Mesenchymal stem cell (in vitro differentiated cells and primary cell): ENCODE results near the gene TMEM204.
A peak's percentile ranks its signal among the peaks of the same experiment; 100 is the strongest.

Experiments used
- DNase-seq: peaks from one replicate; pipeline ENCODE4 v3.0.0-alpha.2; 2013
- H2AFZ ChIP-seq: one replicate; pipeline ENCODE4 v1.6.1; 2013; ENCODE audit warnings: low read depth, mild to moderate bottlenecking, control low read depth, inconsistent platforms, low read length, moderate library complexity
- H2AK5ac ChIP-seq: 2 replicates; pipeline ENCODE4 v1.6.1; 2013; ENCODE audit warnings: low read length, moderate library complexity, mild to moderate bottlenecking, inconsistent platforms; ENCODE audit not compliant: severe bottlenecking
- H2BK120ac ChIP-seq: one replicate; pipeline ENCODE4 v1.6.1; 2013; ENCODE audit warnings: low read depth, mild to moderate bottlenecking, inconsistent platforms, low read length, moderate library complexity
- H2BK12ac ChIP-seq, 2 experiments: one replicate each; pipeline ENCODE4 v1.6.1; 2013; ENCODE audit warnings: inconsistent platforms in 2 of 2, low read length in 2 of 2, mild to moderate bottlenecking in 2 of 2, moderate library complexity in 2 of 2, control low read depth in 1 of 2
- H2BK15ac ChIP-seq: one replicate; pipeline ENCODE4 v1.6.1; 2013; ENCODE audit warnings: mild to moderate bottlenecking, low read depth, inconsistent platforms; ENCODE audit not compliant: poor library complexity, severe bottlenecking
- H2BK5ac ChIP-seq: 2 replicates; pipeline ENCODE4 v1.6.1; 2013; ENCODE audit warnings: low read depth, mild to moderate bottlenecking, low read length, control low read depth, inconsistent platforms; ENCODE audit not compliant: poor library complexity, severe bottlenecking
- H3K14ac ChIP-seq, 2 experiments: one replicate each; pipeline ENCODE4 v1.6.1; 2013; ENCODE audit warnings: inconsistent platforms in 2 of 2, low read length in 2 of 2, control low read depth in 1 of 2, mild to moderate bottlenecking in 1 of 2, moderate library complexity in 1 of 2
- H3K18ac ChIP-seq, 2 experiments: one replicate each; pipeline ENCODE4 v1.6.1; 2013; ENCODE audit warnings: inconsistent platforms in 2 of 2, low read length in 2 of 2, control low read depth in 1 of 2, low read depth in 1 of 2, mild to moderate bottlenecking in 1 of 2
- H3K23ac ChIP-seq, 2 experiments: one replicate each; pipeline ENCODE4 v1.6.1; 2013; ENCODE audit warnings: inconsistent platforms in 2 of 2, low read length in 2 of 2, mild to moderate bottlenecking in 2 of 2, moderate library complexity in 2 of 2, control low read depth in 1 of 2
- H3K27ac ChIP-seq: 2 replicates; pipeline ENCODE4 v1.5.1; 2013; ENCODE audit warnings: mild to moderate bottlenecking, moderate library complexity, low read length, control low read depth, inconsistent platforms; ENCODE audit not compliant: poor library complexity, severe bottlenecking
- H3K27me3 ChIP-seq, 2 experiments: 2 replicates each; pipeline versions ENCODE4 v1.6.1 to v1.7.0; 2013; ENCODE audit warnings: low read length in 2 of 2, mild to moderate bottlenecking in 2 of 2, moderate library complexity in 2 of 2, control low read depth in 1 of 2, inconsistent platforms in 1 of 2; ENCODE audit not compliant: control insufficient read depth in 1 of 2, insufficient read depth in 1 of 2
- H3K36me3 ChIP-seq, 2 experiments: 2 replicates each; pipeline versions ENCODE4 v1.6.1 to v1.7.0; 2013; ENCODE audit warnings: low read length in 2 of 2, control low read depth in 1 of 2, inconsistent platforms in 1 of 2, low read depth in 1 of 2, mild to moderate bottlenecking in 1 of 2; ENCODE audit not compliant: insufficient read depth in 2 of 2, control insufficient read depth in 1 of 2
- H3K4ac ChIP-seq, 2 experiments: one replicate each; pipeline ENCODE4 v1.6.1; 2013; ENCODE audit warnings: inconsistent platforms in 2 of 2, low read length in 2 of 2, mild to moderate bottlenecking in 2 of 2, moderate library complexity in 2 of 2, control low read depth in 1 of 2, low read depth in 1 of 2
- H3K4me1 ChIP-seq: 2 replicates; pipeline ENCODE4 v1.6.1; 2013; ENCODE audit warnings: low read depth, low read length, control low read depth; ENCODE audit not compliant: control insufficient read depth, insufficient read depth
- H3K4me2 ChIP-seq: 2 replicates; pipeline ENCODE4 v1.6.1; 2013; ENCODE audit warnings: low read length, mild to moderate bottlenecking, inconsistent platforms; ENCODE audit not compliant: poor library complexity, severe bottlenecking
- H3K4me3 ChIP-seq, 2 experiments: 2 replicates each; pipeline versions ENCODE4 v1.5.1 to v1.7.0; 2013; ENCODE audit warnings: low read length in 2 of 2, mild to moderate bottlenecking in 2 of 2, control low read depth in 1 of 2, low read depth in 1 of 2; ENCODE audit not compliant: insufficient read depth in 1 of 2
- H3K79me1 ChIP-seq: replicated peaks from 2 replicates; pipeline ENCODE4 v1.6.1; 2013; ENCODE audit warnings: mild to moderate bottlenecking, control low read depth, low read length, inconsistent platforms; ENCODE audit not compliant: poor library complexity, severe bottlenecking
- H3K9ac ChIP-seq: 2 replicates; pipeline ENCODE4 v1.7.0; 2013; ENCODE audit warnings: mild to moderate bottlenecking, low read length, moderate library complexity
- H3K9me3 ChIP-seq: 2 replicates; pipeline ENCODE4 v1.7.0; 2013; ENCODE audit warnings: mild to moderate bottlenecking, low read length; ENCODE audit not compliant: control insufficient read depth
- H4K8ac ChIP-seq: one replicate; pipeline ENCODE4 v1.6.1; 2013; ENCODE audit warnings: inconsistent platforms, mild to moderate bottlenecking, low read length, moderate library complexity
- H4K91ac ChIP-seq: one replicate; pipeline ENCODE4 v1.6.1; 2013; ENCODE audit warnings: mild to moderate bottlenecking, low read length, inconsistent platforms
- WGBS: methylation state at CpG from one replicate; pipeline ENCODE4 v1.1.7; 2013; ENCODE audit warnings: mixed read lengths; 5-methylcytosine and 5-hydroxymethylcytosine counted together

Gene TMEM204

DNA sequence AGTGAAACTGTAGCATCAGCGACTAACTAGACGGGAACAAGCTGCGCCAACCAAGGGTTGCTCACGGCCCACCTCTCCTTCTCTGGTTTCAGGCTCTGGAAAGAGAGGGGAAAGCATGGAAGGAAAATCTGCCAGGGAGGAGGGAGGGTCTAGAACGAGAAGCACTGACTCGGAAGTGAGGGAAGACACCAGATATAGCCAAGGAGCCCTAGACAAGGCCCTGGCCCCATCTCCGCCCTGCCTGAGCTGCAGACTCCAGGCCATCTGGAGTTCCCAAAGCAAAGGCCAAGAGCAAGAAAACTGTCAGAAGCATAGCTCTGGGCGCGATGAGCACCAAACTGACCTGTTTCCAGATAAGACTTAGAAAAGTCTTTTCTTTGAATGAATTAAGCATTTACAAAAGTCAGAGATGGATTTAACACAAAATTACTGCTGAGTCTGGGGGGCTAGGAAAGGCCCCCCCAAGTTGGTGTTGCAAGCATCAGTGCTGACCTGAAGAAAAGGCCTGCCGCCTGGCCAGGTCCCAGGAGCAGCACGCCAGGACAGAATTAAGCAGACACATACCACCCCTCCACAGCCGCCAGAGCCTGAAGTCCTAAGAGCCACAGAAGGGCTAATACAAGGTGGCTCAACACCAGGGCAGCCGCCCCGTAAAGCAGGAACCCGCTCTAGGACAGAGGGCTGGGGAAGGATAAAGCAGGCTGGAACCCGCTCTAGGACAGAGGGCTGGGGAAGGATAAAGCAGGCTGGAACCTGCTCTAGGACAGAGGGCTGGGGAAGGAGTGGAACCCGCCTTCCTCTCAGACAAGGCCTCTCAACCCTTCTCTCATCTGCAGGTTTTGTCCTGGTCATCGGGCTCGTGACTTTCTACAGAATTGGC is 20.7 kb downstream of the TMEM204 start:
- Histone ChIP-seq H2BK12ac (no peak overlapping the region), H3K36me3 (peaks cover 64 to 76% of the 10 kb centered on the region in 2 experiments), H3K18ac (no peak overlapping the region), H3K4me1 (no peaks in the 10 kb centered on the region), H3K9ac (no peak overlapping the region), H2AK5ac (no peak overlapping the region), H4K91ac (no peak overlapping the region), H3K14ac (no peak overlapping the region), H3K79me1 (peaks cover 5% of the 10 kb centered on the region), H2BK5ac (no peak overlapping the region), H3K27ac (no peak overlapping the region), H2AFZ (no peak overlapping the region), H3K27me3 (no peaks in the 10 kb centered on the region), H3K9me3 (no peaks in the 10 kb centered on the region), H2BK15ac (no peak overlapping the region), H2BK120ac (no peak overlapping the region), H3K4me3 (no peak overlapping the region), H3K23ac (no peak overlapping the region), H4K8ac (no peak overlapping the region), H3K4me2 (no peak overlapping the region), H3K4ac (no peak overlapping the region)
- 96% methylated on average over 18 of the region's 19 CpGs for WGBS
- DNase-seq: no peak

DNA sequence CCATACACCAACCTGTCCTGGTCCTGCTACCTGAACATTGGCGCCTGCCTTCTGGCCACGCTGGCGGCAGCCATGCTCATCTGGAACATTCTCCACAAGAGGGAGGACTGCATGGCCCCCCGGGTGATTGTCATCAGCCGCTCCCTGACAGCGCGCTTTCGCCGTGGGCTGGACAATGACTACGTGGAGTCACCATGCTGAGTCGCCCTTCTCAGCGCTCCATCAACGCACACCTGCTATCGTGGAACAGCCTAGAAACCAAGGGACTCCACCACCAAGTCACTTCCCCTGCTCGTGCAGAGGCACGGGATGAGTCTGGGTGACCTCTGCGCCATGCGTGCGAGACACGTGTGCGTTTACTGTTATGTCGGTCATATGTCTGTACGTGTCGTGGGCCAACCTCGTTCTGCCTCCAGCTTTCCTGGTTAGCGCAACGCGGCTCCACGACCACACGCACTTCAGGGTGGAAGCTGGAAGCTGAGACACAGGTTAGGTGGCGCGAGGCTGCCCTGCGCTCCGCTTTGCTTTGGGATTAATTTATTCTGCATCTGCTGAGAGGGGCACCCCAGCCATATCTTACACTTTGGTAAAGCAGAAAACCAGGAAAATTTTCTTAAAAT is 21.5 kb downstream of the TMEM204 start:
- Histone ChIP-seq H3K27ac (no peak overlapping the region), H2BK12ac (no peak overlapping the region), H3K79me1 (peaks cover 4% of the 10 kb centered on the region), H3K36me3 (peaks cover 70 to 81% of the 10 kb centered on the region in 2 experiments), H3K23ac (no peak overlapping the region), H2AFZ (no peak overlapping the region), H4K8ac (no peak overlapping the region), H3K14ac (no peak overlapping the region), H3K18ac (peak overlapping the region in 1 of 2 experiments; percentile 46), H2AK5ac (no peak overlapping the region), H3K4me3 (no peak overlapping the region), H3K27me3 (no peaks in the 10 kb centered on the region), H3K9ac (no peak overlapping the region), H2BK120ac (no peak overlapping the region), H3K9me3 (no peaks in the 10 kb centered on the region), H3K4ac (no peak overlapping the region), H2BK15ac (no peak overlapping the region), H3K4me1 (no peaks in the 10 kb centered on the region), H4K91ac (no peak overlapping the region), H3K4me2 (no peak overlapping the region), H2BK5ac (no peak overlapping the region)
- 98% methylated on average over 34 of the region's 34 CpGs for WGBS
- no peak for DNase-seq

DNA sequence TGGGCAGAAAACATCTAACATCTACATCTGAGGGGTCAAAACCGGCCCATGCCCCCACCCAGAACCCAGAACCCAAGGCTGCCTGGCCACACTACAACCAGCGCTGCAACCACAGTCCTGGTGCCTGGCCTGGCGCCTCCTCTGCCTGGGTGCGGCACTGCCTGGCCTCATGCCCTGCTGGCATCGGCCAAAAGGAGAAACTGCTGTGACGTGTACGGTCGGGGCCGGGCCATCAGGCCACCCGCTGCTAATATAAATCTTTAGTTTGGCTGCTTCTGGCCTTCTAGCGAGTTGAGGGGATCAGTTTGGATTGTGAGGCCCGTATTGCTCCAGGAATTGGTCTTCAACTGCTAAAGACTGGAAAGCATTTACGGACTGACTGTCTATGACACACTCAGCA is 22.8 kb downstream of the TMEM204 start:
- WGBS: 97% methylated on average over 13 of the region's 13 CpGs
- Histone ChIP-seq H3K4ac (no peak overlapping the region), H3K18ac (no peak overlapping the region), H3K79me1 (peaks cover 4% of the 10 kb centered on the region), H3K23ac (no peak overlapping the region), H3K9me3 (no peaks in the 10 kb centered on the region), H2BK120ac (no peak overlapping the region), H3K4me2 (no peak overlapping the region), H2AK5ac (no peak overlapping the region), H2AFZ (no peak overlapping the region), H3K27me3 (no peaks in the 10 kb centered on the region), H2BK5ac (no peak overlapping the region), H3K9ac (no peak overlapping the region), H3K27ac (no peak overlapping the region), H3K4me1 (peaks cover 2% of the 10 kb centered on the region), H3K36me3 (peaks cover 77 to 79% of the 10 kb centered on the region in 2 experiments), H3K4me3 (no peak overlapping the region), H4K91ac (no peak overlapping the region), H4K8ac (no peak overlapping the region), H2BK12ac (no peak overlapping the region), H3K14ac (no peak overlapping the region), H2BK15ac (no peak overlapping the region)
- DNase-seq: no peak

DNA sequence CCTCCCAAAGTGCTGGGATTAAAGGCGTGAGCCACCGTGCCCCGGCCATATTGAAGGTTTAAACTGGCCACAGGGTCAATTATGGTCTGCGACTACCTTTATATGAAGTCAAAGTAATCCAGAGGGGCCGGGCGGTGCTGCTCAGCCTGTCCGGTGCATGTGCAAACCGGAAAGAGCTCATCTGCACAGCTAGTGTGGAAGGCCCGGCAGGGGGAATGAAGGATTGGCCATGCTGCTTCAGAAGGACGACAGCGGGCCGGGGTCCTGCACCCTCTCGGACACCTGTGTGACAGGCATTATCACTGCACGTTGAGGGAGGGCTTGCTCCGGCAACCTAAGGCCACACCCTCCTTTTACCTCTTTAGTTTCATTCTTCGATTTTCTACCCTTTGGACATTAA is 23.6 kb downstream of the TMEM204 start:
- Histone ChIP-seq H3K79me1 (peaks cover 4% of the 10 kb centered on the region), H3K23ac (no peak overlapping the region), H3K4me2 (no peak overlapping the region), H2AFZ (no peak overlapping the region), H3K4ac (no peak overlapping the region), H3K18ac (no peak overlapping the region), H4K91ac (no peak overlapping the region), H3K4me1 (peaks cover 2% of the 10 kb centered on the region), H3K9me3 (no peaks in the 10 kb centered on the region), H4K8ac (no peak overlapping the region), H2BK5ac (no peak overlapping the region), H3K27ac (no peak overlapping the region), H3K27me3 (no peaks in the 10 kb centered on the region), H2AK5ac (no peak overlapping the region), H2BK12ac (no peak overlapping the region), H3K4me3 (no peak overlapping the region), H3K14ac (no peak overlapping the region), H3K36me3 (peaks cover 78 to 85% of the 10 kb centered on the region in 2 experiments), H2BK15ac (no peak overlapping the region), H3K9ac (no peak overlapping the region), H2BK120ac (no peak overlapping the region)
- 95% methylated on average over 14 of the region's 16 CpGs for WGBS
- no peak for DNase-seq
